ENCODE data around the gene FAM107A.

FAM107A gene

DNA sequence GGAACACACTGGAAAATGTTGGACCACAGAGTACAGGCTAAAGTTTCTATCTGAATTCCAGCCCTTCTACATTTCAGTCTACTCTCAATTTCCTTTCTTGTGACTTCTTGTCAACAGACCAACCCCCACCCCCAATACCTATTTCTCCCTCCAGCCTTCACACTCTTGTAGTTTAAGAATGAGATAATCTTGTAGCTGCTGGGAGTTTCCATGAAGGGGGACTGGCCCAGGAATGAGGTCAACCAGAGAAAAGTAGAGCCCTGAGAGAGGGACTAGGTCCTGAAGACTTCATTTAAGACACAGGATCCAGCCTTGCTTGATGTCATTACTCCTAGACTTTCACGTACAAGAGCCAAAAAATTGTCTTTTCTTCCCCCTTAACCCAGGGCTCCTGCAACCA lies 29.5 kb upstream of the FAM107A start:
- Mint-ChIP-seq H3K27me3 (peaks cover 54% of the 10 kb centered on the region), H3K4me3 (no peak overlapping the region), H3K4me1 (peaks cover 7% of the 10 kb centered on the region), H3K9me3 (no peaks in the 10 kb centered on the region), H3K27ac (no peak overlapping the region)
- DNase-seq, result no peak
- no peak for ATAC-seq

DNA sequence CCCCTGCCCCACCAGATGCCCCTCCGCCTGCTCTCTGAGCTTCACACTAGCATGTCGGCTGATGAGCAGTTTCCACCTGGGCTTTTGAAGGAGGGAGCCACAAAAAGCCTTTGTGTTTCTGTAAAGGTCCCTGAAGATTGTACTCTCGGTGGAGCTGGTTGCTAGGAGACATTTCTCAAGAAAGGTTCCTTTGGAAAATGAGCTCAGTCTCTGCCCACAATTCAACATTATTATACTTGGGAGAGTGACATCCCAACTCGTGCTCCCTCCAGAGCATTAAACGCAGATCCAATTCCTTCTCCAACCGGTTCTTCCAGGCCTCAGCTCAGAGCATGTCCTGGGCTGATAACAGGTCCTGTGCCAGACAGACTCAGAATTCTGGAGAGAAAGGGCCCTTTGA lies 26.8 kb upstream of the FAM107A start:
- H3K27me3 Mint-ChIP-seq, result peaks cover 54% of the 10 kb centered on the region
- no peak overlapping the region for H3K4me3 Mint-ChIP-seq
- H3K27ac Mint-ChIP-seq, result no peak overlapping the region
- H3K4me1 Mint-ChIP-seq, result peaks cover 7% of the 10 kb centered on the region
- H3K9me3 Mint-ChIP-seq, result no peaks in the 10 kb centered on the region
- ATAC-seq (no peak), DNase-seq (no peak)

- Mint-ChIP-seq H3K4me1 (peaks cover 7% of the 10 kb centered on the region), H3K27me3 (peaks cover 54% of the 10 kb centered on the region), H3K27ac (no peak overlapping the region), H3K9me3 (no peaks in the 10 kb centered on the region), H3K4me3 (no peak overlapping the region)
- DNase-seq, result no peak
- no peak for ATAC-seq
Observed at GRCh38 chr3:58603606-58604005, 26.4 kb upstream of the FAM107A start.

GRCh38 chr3:58597770-58598310 lies 20.6 kb upstream of the FAM107A start:
- no peaks in the 10 kb centered on the region for H3K9me3 Mint-ChIP-seq
- peaks cover 14% of the 10 kb centered on the region for H3K27me3 Mint-ChIP-seq
- H3K27ac Mint-ChIP-seq, result no peak overlapping the region
- no peak overlapping the region for H3K4me3 Mint-ChIP-seq
- DNase-seq (no peak), ATAC-seq (no peak)
- no peaks in the 10 kb centered on the region for H3K4me1 Mint-ChIP-seq

DNA sequence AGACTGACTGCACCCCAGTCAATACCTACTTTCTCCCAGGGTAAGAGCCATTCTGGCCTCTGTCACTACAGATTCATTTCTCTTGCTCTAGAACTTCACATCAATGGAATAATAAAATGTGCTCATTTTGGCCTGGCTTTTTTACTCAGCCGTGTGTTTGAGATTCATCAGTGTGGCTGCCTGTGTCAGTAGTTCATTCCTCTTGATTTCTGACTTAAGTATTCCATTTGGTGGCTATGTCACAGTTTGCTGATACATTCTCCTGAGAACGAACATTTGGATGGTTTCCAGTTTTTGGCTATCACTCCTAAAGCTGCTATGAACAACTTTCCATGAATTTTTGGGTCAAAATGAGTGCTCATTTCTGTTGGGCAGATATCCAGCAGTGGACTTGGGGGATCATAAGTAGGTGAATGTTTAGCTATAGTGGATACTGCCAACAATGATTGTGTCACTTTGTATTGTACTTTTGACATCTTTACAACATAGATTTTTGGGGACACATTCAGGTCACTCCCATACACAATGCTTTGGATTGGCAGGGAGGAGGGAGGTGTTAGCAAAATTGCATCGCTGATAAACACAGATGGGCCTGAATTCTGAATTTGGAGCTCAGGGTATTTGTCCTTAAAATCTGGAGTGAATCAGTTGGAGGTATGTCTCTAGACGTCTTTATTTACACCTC lies 19.8 kb upstream of the FAM107A start:
- Mint-ChIP-seq H3K9me3 (no peaks in the 10 kb centered on the region), H3K4me3 (no peak overlapping the region), H3K27ac (no peak overlapping the region), H3K4me1 (peaks cover 1% of the 10 kb centered on the region), H3K27me3 (peaks cover 9% of the 10 kb centered on the region)
- DNase-seq, result no peak
- no peak for ATAC-seq

GRCh38 chr3:58594117-58594516 lies 16.9 kb upstream of the FAM107A start:
- Mint-ChIP-seq H3K27ac (no peak overlapping the region), H3K4me3 (no peak overlapping the region), H3K4me1 (peaks cover 6% of the 10 kb centered on the region), H3K9me3 (no peaks in the 10 kb centered on the region), H3K27me3 (peaks cover 10% of the 10 kb centered on the region)
- DNase-seq, result no peak
- ATAC-seq, result no peak

DNA sequence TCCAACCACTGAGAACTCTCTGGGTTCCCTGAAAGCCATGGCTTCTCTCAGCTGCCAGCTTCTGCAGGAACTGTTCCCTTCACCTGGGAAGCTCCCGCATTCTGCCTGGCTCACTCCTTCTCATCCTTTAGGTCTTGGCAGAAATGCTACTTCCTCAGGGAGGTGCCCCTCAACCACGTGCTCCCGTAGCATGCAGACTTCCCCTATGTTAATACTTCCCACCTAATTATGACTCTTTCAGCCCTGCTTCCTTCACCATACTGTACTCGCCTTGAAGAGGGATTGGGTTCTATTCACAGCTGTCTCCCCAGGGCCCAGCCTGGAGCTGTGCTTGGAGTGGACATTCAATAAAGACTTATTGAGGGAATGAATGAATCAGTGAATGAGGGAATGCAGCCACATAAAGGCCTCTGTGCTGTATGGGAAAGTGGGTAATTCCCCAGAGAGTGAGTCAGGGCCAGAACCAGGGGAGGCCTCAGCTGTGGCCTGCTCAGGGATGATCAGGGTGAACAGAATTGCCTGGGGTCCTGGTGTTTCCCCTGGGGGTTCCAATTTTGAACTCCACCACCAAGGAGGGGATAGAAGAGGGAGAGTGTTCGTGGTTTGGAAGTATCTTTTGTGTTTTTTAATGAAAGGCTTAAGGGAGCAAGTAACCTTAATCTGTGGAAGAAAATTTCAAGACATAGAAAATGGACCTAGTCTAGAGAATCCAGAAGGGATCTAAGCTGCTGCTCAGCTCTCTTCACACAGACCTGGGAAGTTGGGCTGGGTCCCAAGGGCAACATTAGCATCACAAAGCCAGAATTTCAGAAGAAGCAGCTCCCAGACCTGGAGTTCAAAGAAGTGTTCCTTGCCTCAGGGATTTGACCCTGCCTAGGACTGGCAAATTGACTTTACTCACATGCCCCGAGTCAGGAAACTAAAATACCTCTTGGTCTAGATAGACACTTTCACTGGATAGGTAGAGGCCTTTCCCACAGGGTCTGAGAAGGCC lies 14.6 kb upstream of the FAM107A start:
- peaks cover 6% of the 10 kb centered on the region for H3K4me1 Mint-ChIP-seq
- H3K27ac Mint-ChIP-seq, result no peak overlapping the region
- no peaks in the 10 kb centered on the region for H3K9me3 Mint-ChIP-seq
- no peak for DNase-seq
- H3K27me3 Mint-ChIP-seq, result peaks cover 33% of the 10 kb centered on the region
- H3K4me3 Mint-ChIP-seq, result no peak overlapping the region
- peak; percentile 74 for ATAC-seq

GRCh38 chr3:58588030-58588614 lies 10.9 kb upstream of the FAM107A start:
- H3K4me1 Mint-ChIP-seq, result peaks cover 26% of the 10 kb centered on the region
- DNase-seq, result no peak
- ATAC-seq, result no peak
- H3K9me3 Mint-ChIP-seq, result no peaks in the 10 kb centered on the region
- peaks cover 65% of the 10 kb centered on the region for H3K27me3 Mint-ChIP-seq
- no peak overlapping the region for H3K4me3 Mint-ChIP-seq
- H3K27ac Mint-ChIP-seq, result no peak overlapping the region

- no peaks in the 10 kb centered on the region for H3K9me3 Mint-ChIP-seq
- ATAC-seq (no peak), DNase-seq (no peak)
- H3K4me1 Mint-ChIP-seq, result peaks cover 23% of the 10 kb centered on the region
- H3K27me3 Mint-ChIP-seq, result peaks cover 69% of the 10 kb centered on the region
- no peak overlapping the region for H3K27ac Mint-ChIP-seq
- H3K4me3 Mint-ChIP-seq, result no peak overlapping the region
Observed at GRCh38 chr3:58586776-58587192, 9.6 kb upstream of the FAM107A start.

GRCh38 chr3:58585994-58586393 lies 8.8 kb upstream of the FAM107A start:
- H3K4me3 Mint-ChIP-seq, result peak overlapping the region; percentile 89 to 90
- DNase-seq (no peak), ATAC-seq (no peak)
- no peaks in the 10 kb centered on the region for H3K9me3 Mint-ChIP-seq
- peaks cover 70% of the 10 kb centered on the region for H3K27me3 Mint-ChIP-seq
- peaks cover 20% of the 10 kb centered on the region for H3K4me1 Mint-ChIP-seq
- H3K27ac Mint-ChIP-seq, result no peak overlapping the region

DNA sequence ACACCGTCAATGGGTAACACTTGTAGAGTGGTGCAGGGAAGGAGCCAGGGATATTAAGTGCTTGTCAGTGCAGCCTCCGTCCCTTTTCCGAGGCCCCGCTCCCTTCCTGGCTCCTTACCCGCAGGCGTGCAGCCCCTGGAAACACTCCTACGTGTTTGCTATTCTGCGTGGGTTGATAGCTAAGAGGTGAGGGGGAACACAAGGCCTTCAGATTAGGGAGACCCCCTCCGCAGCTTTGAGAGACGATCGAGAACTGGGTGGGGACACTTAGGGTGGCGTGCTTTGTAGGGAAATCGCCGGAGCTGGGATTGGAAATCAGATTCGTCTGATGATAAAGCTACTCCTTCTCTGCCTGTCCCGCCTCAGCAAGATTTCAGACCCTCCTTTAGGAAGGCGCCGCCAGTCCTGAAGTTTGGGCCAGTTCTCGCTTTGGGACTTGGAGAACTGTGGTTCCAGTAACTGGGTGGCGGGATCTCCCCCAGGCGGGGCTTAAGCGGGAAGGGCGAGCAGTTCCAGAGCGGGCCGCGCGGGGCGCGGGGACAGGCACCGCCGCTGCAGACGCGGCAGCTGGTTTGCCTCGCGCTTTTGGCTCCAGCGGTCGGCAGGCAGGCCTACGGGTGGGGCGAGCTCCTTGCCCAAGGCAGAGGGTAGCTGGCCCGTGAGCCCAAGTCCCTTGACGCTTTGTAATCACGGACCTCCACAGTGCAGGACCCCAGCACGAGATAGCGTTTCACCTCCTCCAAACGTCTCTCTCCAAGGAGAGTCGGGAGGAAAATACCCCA lies 8.0 kb upstream of the FAM107A start:
- H3K4me3 Mint-ChIP-seq, result peak overlapping the region; percentile 89 to 90
- ATAC-seq (peak; percentile 91), DNase-seq (peak; percentile 51 to 57)
- peak overlapping the region in 1 of 2 donors; percentile 43 for H3K27ac Mint-ChIP-seq
- H3K4me1 Mint-ChIP-seq, result peaks cover 20% of the 10 kb centered on the region
- peaks cover 66% of the 10 kb centered on the region for H3K27me3 Mint-ChIP-seq
- no peaks in the 10 kb centered on the region for H3K9me3 Mint-ChIP-seq

GRCh38 chr3:58584690-58585004 lies 7.5 kb upstream of the FAM107A start:
- Mint-ChIP-seq H3K27me3 (peaks cover 66% of the 10 kb centered on the region), H3K4me1 (peaks cover 20% of the 10 kb centered on the region), H3K9me3 (no peaks in the 10 kb centered on the region), H3K4me3 (peak overlapping the region; percentile 89 to 90), H3K27ac (no peak overlapping the region)
- peak; percentile 33 for ATAC-seq
- no peak for DNase-seq

DNA sequence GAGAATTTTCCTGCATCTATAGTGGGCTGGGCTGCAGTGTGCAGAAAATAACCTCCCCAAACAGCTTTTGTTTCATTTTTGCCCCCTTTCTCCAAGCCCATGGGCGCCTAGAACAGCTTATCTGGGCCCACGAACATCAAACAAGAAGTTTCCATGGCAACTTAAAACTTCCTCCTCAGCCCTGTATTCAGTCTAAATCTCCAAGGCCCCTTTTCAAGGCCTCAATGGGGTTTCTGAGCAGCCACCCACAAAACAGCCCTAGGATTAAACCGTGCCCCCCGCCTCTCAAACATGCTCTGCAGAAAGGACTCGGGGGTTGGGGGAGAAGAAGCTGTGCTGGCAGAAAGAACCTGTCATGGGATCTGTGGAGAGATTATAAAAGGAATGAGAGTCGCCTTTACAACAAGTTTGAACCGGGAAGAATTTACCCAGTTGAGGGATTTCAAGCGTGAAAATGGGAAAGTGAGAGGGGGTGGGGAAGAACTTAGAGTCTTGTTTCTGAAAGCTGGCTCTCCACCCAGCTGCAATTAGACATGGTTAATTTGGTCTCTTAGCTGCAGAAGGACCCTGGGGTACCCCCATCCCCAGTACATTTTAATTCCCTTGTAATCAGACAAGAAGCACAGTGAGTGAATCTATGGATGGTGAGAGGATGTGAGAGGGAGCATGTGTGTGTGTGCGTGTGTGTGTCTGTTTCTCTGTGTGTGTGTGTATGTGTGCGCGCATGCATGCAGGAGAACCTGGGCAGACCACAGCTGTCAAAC lies 4.3 kb upstream of the FAM107A start:
- Mint-ChIP-seq H3K9me3 (no peaks in the 10 kb centered on the region), H3K4me1 (peaks cover 20% of the 10 kb centered on the region), H3K27ac (no peak overlapping the region), H3K4me3 (no peak overlapping the region), H3K27me3 (peaks cover 51% of the 10 kb centered on the region)
- DNase-seq (no peak), ATAC-seq (no peak)

DNA sequence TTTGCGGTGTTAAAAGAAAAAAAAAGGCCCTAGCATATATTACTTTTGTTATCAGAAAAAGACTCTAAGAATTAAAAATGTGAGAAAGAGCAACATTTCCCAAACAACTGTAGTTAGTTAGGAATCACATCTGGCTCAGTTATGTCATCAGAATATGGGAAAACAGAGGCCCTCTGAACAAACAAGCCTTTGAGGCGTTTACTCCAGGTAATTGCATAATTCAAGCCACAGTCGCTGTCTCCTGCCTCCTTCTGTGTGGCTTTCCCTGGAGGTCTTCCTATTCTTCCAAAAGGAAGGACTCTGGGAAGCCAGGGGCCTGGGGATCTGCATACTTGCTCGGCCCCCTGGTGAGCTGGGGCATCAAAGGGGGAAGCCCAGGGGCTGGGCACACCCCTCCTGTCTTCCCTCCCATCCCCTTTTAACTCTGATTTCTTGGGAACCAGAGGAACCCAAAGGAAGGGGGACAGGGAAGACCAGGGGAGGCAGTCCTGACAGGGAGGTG lies 3.7 kb upstream of the FAM107A start:
- no peaks in the 10 kb centered on the region for H3K9me3 Mint-ChIP-seq
- H3K4me1 Mint-ChIP-seq, result peaks cover 14% of the 10 kb centered on the region
- DNase-seq (no peak), ATAC-seq (no peak)
- peaks cover 45% of the 10 kb centered on the region for H3K27me3 Mint-ChIP-seq
- H3K27ac Mint-ChIP-seq, result no peak overlapping the region
- H3K4me3 Mint-ChIP-seq, result no peak overlapping the region

Data from stimulated activated naive CD8-positive, alpha-beta T cell treated with anti-CD3 and anti-CD28 coated beads, Interleukin-15, amount 100 ng/mL, for 72 hours (primary cell).